ENCODE data around the gene GREM1. TPM values are rescaled to one million over a fixed set of nuclear protein-coding genes. Genes with fewer than 3 reads are reported as not detected.

Gene GREM1
- total RNA-seq, 1 experiment from 2014 or later: 1.1 TPM

DNA sequence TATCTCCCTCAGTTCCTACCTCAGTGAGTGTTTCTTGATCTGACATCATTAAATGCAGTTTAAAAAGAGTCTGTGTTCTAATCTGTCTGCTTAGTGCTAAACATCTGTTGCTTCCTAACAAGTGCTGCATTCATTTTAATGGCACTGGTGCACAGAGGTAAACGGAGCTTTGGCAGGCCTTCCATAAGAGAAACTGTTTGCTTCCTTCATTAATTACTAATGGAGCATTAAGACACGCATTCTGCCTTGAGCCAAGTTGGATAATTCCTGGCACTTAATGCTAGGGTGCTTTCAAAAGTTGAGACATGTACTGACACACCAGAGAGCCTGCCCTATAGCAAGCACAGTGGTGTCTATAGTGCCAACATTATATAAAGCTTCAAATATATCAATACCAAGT, 41.6 kb upstream of the GREM1 start:
- Mint-ChIP-seq H3K36me3 (ENCODE audit: insufficient read depth in 1 of 3, low read depth in 3 of 3) (no peaks in the 10 kb centered on the region; a peak in 1 of 7 replicates), H3K27ac (no peak overlapping the region), H3K9me3 (no peaks in the 10 kb centered on the region), H3K4me1 (peaks cover 14 to 17% of the 10 kb centered on the region in 2 experiments), H3K4me3 (no peak overlapping the region), H3K27me3 (ENCODE audit: low read depth) (no peaks in the 10 kb centered on the region; the same call in none of the 2 replicates)
- no peak overlapping the region for H2BK120ac ChIP-seq (ENCODE audit: low read depth, low read length, poor library complexity, severe bottlenecking)
- H3K79me1 ChIP-seq (ENCODE audit: insufficient read depth, low read depth, low read length, poor library complexity, severe bottlenecking): no peaks in the 10 kb centered on the region
- no CpG with 5 or more reads among the region's 2 CpGs for WGBS (ENCODE audit: extremely low coverage, insufficient read length, low lambda C conversion rate)
- H3K9ac ChIP-seq (ENCODE audit: extremely low read depth, insufficient read length, low read length): no peak overlapping the region
- H3K23me2 ChIP-seq (ENCODE audit: insufficient read length, low read depth, low read length, poor library complexity, severe bottlenecking): no peaks in the 10 kb centered on the region
- no peak overlapping the region for H2BK15ac ChIP-seq (ENCODE audit: low read depth, low read length)
- H2AFZ ChIP-seq (ENCODE audit: low read length): no peak overlapping the region
- no peak for DNase-seq
- no peaks in the 10 kb centered on the region for H3K9me3 ChIP-seq (ENCODE audit: control insufficient read depth, low read depth, low read length)
- H4K20me1 ChIP-seq (ENCODE audit: control insufficient read depth, insufficient read depth, insufficient read length): no peaks in the 10 kb centered on the region
- no peak overlapping the region for H2BK12ac ChIP-seq (ENCODE audit: insufficient read length, low read depth, low read length)
- no peak overlapping the region for H2AK5ac ChIP-seq (ENCODE audit: insufficient read length, low read length)
- H3K56ac ChIP-seq (ENCODE audit: insufficient read length, low read depth, low read length): no peak overlapping the region
- no peaks in the 10 kb centered on the region for H3K79me2 ChIP-seq (ENCODE audit: insufficient read depth, low read length)
- H3K4ac ChIP-seq (ENCODE audit: low read depth, low read length): no peak overlapping the region
- no peak overlapping the region for H3K27ac ChIP-seq (ENCODE audit: insufficient read length, low read depth, low read length)
- H3K4me1 ChIP-seq (ENCODE audit: insufficient read depth, low read length): no peaks in the 10 kb centered on the region
- no peak overlapping the region for H3K23ac ChIP-seq (ENCODE audit: insufficient read length, low read depth, low read length)
- H3T11ph ChIP-seq (ENCODE audit: low read length): no peak overlapping the region
- H4K8ac ChIP-seq (replicated peaks; ENCODE audit: insufficient read length, low read depth, low read length): no peak overlapping the region
- H3K4me2 ChIP-seq (ENCODE audit: insufficient read depth, insufficient read length, low read length): no peak overlapping the region
- no peaks in the 10 kb centered on the region for H3K27me3 ChIP-seq (ENCODE audit: insufficient read depth, low read length)
- H4K5ac ChIP-seq (ENCODE audit: insufficient read length, low read depth, low read length): no peak overlapping the region
- TF ChIP-seq, protein P1, sequence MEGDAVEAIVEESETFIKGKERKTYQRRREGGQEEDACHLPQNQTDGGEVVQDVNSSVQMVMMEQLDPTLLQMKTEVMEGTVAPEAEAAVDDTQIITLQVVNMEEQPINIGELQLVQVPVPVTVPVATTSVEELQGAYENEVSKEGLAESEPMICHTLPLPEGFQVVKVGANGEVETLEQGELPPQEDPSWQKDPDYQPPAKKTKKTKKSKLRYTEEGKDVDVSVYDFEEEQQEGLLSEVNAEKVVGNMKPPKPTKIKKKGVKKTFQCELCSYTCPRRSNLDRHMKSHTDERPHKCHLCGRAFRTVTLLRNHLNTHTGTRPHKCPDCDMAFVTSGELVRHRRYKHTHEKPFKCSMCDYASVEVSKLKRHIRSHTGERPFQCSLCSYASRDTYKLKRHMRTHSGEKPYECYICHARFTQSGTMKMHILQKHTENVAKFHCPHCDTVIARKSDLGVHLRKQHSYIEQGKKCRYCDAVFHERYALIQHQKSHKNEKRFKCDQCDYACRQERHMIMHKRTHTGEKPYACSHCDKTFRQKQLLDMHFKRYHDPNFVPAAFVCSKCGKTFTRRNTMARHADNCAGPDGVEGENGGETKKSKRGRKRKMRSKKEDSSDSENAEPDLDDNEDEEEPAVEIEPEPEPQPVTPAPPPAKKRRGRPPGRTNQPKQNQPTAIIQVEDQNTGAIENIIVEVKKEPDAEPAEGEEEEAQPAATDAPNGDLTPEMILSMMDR (conservative IDR thresholded peaks at IDR 0.05): no peak
- no peak overlapping the region for H3K18ac ChIP-seq (ENCODE audit: insufficient read length, low read depth, low read length)
- H2BK5ac ChIP-seq (ENCODE audit: insufficient read length, low read length): no peak overlapping the region
- H2BK20ac ChIP-seq (ENCODE audit: low read depth, low read length, poor library complexity, severe bottlenecking): no peak overlapping the region
- no peak overlapping the region for H4K91ac ChIP-seq (ENCODE audit: insufficient read length, low read depth, low read length)
- no peak overlapping the region for H3K14ac ChIP-seq (ENCODE audit: insufficient read depth, low read length)

All from H9 (cell line).